ENCODE measurements around the gene MED27.

MED27 gene

DNA sequence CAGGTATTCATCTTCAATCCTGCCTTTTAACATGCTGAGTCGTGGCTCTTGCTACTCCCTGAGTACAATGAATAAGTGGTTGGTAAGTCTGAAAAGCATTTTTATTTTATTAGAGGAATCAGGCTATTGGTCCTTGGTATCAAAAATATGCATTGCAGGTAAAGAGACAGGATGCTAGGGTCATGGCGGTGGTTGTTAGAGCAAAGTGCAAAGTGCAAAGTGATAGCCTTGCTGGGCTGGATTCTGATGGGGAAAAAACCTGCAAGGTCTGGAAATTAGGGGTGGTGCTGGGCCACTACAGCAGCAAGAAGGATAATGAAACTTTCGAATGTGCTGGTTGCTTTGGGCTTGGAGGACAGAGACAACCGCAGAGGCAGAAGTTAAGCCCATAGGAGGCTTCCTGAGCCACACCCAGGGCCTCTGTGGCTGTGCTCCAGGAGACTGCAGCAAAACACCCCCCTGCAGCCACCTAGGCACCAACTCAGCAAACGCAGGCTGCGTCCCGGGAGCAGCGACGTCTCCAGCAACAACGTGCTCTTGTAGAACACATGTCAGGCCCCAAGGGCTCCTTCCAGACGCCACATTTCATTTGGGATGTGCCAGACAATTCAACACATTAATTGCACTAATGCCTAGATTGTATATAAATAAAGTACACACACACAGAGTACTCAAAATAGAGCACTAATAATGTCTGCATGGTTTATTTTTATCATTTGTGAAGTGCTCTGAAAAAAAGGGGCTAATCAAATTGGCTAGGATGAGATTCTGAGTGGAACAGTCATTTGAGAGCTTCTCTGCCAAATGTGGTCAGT, 190.0 kb downstream of the MED27 start:
- Histone ChIP-seq H3K4me1 (ENCODE audit: insufficient read depth, low read length, poor library complexity, severe bottlenecking) (no peaks in the 10 kb centered on the region), H3K27me3 (ENCODE audit: insufficient read depth, low read length, poor library complexity, severe bottlenecking) (no peaks in the 10 kb centered on the region), H3K79me2 (ENCODE audit: insufficient read depth, low read length) (no peaks in the 10 kb centered on the region), H3K4me3 (ENCODE audit: low read length, poor library complexity, severe bottlenecking) (no peak overlapping the region), H3K4me2 (ENCODE audit: low read depth, low read length, poor library complexity, severe bottlenecking) (no peak overlapping the region), H2AFZ (ENCODE audit: low read length) (no peak overlapping the region), H3K36me3 (ENCODE audit: insufficient read depth, low read length) (peaks cover 13% of the 10 kb centered on the region; the same call in 1 of the 2 replicates), H3K9me3 (ENCODE audit: insufficient read depth, low read depth, low read length) (no peaks in the 10 kb centered on the region), H3F3A (ENCODE audit: low read depth) (no peaks in the 10 kb centered on the region), H3K9ac (ENCODE audit: low read depth, low read length, poor library complexity, severe bottlenecking) (no peak overlapping the region), H3K9me2 (replicated peaks; ENCODE audit: low read depth, low read length) (no peaks in the 10 kb centered on the region), H4K20me1 (ENCODE audit: insufficient read depth, low read length, poor library complexity, severe bottlenecking) (no peaks in the 10 kb centered on the region)
- TF ChIP-seq EZH2phosphoT487 (IDR thresholded peaks at IDR 0.05; ENCODE audit: borderline replicate concordance): no peak
- TF ChIP-seq, protein P1, sequence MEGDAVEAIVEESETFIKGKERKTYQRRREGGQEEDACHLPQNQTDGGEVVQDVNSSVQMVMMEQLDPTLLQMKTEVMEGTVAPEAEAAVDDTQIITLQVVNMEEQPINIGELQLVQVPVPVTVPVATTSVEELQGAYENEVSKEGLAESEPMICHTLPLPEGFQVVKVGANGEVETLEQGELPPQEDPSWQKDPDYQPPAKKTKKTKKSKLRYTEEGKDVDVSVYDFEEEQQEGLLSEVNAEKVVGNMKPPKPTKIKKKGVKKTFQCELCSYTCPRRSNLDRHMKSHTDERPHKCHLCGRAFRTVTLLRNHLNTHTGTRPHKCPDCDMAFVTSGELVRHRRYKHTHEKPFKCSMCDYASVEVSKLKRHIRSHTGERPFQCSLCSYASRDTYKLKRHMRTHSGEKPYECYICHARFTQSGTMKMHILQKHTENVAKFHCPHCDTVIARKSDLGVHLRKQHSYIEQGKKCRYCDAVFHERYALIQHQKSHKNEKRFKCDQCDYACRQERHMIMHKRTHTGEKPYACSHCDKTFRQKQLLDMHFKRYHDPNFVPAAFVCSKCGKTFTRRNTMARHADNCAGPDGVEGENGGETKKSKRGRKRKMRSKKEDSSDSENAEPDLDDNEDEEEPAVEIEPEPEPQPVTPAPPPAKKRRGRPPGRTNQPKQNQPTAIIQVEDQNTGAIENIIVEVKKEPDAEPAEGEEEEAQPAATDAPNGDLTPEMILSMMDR (conservative IDR thresholded peaks at IDR 0.05; ENCODE audit: low read length): no peak

DNA sequence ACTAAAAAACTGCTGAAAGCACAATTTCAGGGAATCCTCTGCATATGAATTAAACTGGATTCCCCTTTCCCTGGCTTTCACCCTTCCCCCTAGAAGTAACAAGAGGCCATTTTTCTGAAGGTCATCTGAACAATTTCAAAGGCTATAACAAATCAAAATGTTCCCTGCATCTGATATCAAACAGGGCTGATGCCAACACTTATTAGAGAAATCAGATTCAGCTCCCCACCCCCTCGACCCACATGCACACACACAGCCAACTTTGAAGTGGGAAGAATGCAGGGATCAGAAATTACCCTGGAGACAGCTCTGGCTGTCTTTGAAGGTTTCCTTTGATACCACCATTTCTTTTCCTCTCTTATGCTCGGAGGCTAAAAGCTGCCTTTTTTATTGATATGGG, 190.7 kb downstream of the MED27 start:
- H3K4me1 ChIP-seq (ENCODE audit: insufficient read depth, low read length, poor library complexity, severe bottlenecking): no peaks in the 10 kb centered on the region
- no peaks in the 10 kb centered on the region for H3K9me3 ChIP-seq (ENCODE audit: insufficient read depth, low read depth, low read length)
- H3K9me2 ChIP-seq (replicated peaks; ENCODE audit: low read depth, low read length): no peaks in the 10 kb centered on the region
- H3K79me2 ChIP-seq (ENCODE audit: insufficient read depth, low read length): no peaks in the 10 kb centered on the region
- H4K20me1 ChIP-seq (ENCODE audit: insufficient read depth, low read length, poor library complexity, severe bottlenecking): no peaks in the 10 kb centered on the region
- peaks cover 13% of the 10 kb centered on the region; the same call in 1 of the 2 replicates for H3K36me3 ChIP-seq (ENCODE audit: insufficient read depth, low read length)
- H3K9ac ChIP-seq (ENCODE audit: low read depth, low read length, poor library complexity, severe bottlenecking): no peak overlapping the region
- TF ChIP-seq EZH2phosphoT487 (IDR thresholded peaks at IDR 0.05; ENCODE audit: borderline replicate concordance): no peak
- TF ChIP-seq, protein P1 (conservative IDR thresholded peaks at IDR 0.05; ENCODE audit: low read length): no peak
- no peak overlapping the region for H2AFZ ChIP-seq (ENCODE audit: low read length)
- no peak overlapping the region for H3K4me2 ChIP-seq (ENCODE audit: low read depth, low read length, poor library complexity, severe bottlenecking)
- H3K27me3 ChIP-seq (ENCODE audit: insufficient read depth, low read length, poor library complexity, severe bottlenecking): no peaks in the 10 kb centered on the region
- no peaks in the 10 kb centered on the region for H3F3A ChIP-seq (ENCODE audit: low read depth)
- H3K4me3 ChIP-seq (ENCODE audit: low read length, poor library complexity, severe bottlenecking): no peak overlapping the region

DNA sequence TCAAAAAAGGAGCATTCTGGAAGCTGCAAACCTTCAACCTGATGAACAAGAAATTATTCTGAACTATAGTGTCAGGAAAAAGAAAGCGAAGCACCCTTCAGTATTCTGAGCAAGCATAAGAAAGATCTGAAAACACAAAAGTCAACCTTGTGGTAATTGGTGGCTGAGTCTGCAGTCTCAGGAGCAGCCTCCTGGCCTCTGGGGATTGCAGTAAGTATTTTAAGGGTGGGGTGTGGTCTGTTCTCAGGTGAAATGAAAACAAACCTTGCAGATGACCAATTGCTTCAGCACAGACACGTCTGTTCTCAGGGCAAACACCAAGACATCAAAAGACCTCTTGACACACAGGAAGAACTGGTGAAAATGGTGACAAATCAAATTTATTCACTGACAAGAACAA, 192.0 kb downstream of the MED27 start:
- TF ChIP-seq, protein P1 (conservative IDR thresholded peaks at IDR 0.05; ENCODE audit: low read length): no peak
- no peak for TF ChIP-seq EZH2phosphoT487 (IDR thresholded peaks at IDR 0.05; ENCODE audit: borderline replicate concordance)
- no peaks in the 10 kb centered on the region for H3K9me2 ChIP-seq (replicated peaks; ENCODE audit: low read depth, low read length)
- peaks cover 5% of the 10 kb centered on the region; the same call in 1 of the 2 replicates for H3K36me3 ChIP-seq (ENCODE audit: insufficient read depth, low read length)
- no peak overlapping the region for H3K9ac ChIP-seq (ENCODE audit: low read depth, low read length, poor library complexity, severe bottlenecking)
- H3K4me3 ChIP-seq (ENCODE audit: low read length, poor library complexity, severe bottlenecking): no peak overlapping the region
- H3K27me3 ChIP-seq (ENCODE audit: insufficient read depth, low read length, poor library complexity, severe bottlenecking): no peaks in the 10 kb centered on the region
- H3K4me2 ChIP-seq (ENCODE audit: low read depth, low read length, poor library complexity, severe bottlenecking): no peak overlapping the region
- no peaks in the 10 kb centered on the region for H3K4me1 ChIP-seq (ENCODE audit: insufficient read depth, low read length, poor library complexity, severe bottlenecking)
- H2AFZ ChIP-seq (ENCODE audit: low read length): no peak overlapping the region
- no peaks in the 10 kb centered on the region for H3K79me2 ChIP-seq (ENCODE audit: insufficient read depth, low read length)
- no peaks in the 10 kb centered on the region for H3K9me3 ChIP-seq (ENCODE audit: insufficient read depth, low read depth, low read length)
- no peaks in the 10 kb centered on the region for H3F3A ChIP-seq (ENCODE audit: low read depth)
- no peaks in the 10 kb centered on the region for H4K20me1 ChIP-seq (ENCODE audit: insufficient read depth, low read length, poor library complexity, severe bottlenecking)
